ENCODE results near the gene ATXN7L3.

Gene ATXN7L3

DNA sequence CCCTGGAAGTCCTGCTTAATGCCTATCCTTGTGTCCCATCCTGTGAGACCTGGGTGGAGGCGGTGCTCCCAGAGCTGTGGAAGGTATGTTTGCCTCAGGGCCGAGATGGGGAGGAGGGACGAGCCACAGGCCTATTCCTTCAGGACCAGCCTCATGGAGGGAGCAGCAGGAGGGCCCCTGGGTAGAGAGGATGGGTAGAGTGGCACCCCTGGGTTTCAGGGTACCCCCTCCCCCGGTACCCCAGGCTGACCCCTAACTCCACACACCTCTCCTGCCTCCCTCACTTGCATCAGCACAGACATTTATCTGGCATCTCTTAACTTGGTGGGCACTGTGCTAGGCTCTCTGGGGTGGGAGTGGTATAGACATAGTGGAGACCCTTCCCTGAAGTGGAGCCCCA lies 22.0 kb downstream of the ATXN7L3 start:
- H3K27me3 ChIP-seq (replicated peaks; ENCODE audit: control insufficient read depth, insufficient read depth, low read length) = no peaks in the 10 kb centered on the region
- peaks cover 12% of the 10 kb centered on the region for H3K36me3 ChIP-seq (ENCODE audit: control insufficient read depth, insufficient read depth, low read length)
- TF ChIP-seq CTCF (IDR thresholded peaks at IDR 0.05; ENCODE audit: insufficient read depth, low read length, poor library complexity, severe bottlenecking) = no peak
- DNase-seq (ENCODE audit: extremely low read depth, insufficient read length) = no peak
- H3K4me3 ChIP-seq (replicated peaks; ENCODE audit: low read depth, low read length) = no peak overlapping the region

- no peak for TF ChIP-seq CTCF (IDR thresholded peaks at IDR 0.05; ENCODE audit: insufficient read depth, low read length, poor library complexity, severe bottlenecking)
- Histone ChIP-seq H3K27me3 (replicated peaks; ENCODE audit: control insufficient read depth, insufficient read depth, low read length) (no peaks in the 10 kb centered on the region), H3K36me3 (ENCODE audit: control insufficient read depth, insufficient read depth, low read length) (peaks cover 9% of the 10 kb centered on the region), H3K4me3 (replicated peaks; ENCODE audit: low read depth, low read length) (no peak overlapping the region)
- DNase-seq (ENCODE audit: extremely low read depth, insufficient read length) = no peak
Observed at GRCh38 chr17:44176671-44177501, 22.8 kb downstream of the ATXN7L3 start.

DNA sequence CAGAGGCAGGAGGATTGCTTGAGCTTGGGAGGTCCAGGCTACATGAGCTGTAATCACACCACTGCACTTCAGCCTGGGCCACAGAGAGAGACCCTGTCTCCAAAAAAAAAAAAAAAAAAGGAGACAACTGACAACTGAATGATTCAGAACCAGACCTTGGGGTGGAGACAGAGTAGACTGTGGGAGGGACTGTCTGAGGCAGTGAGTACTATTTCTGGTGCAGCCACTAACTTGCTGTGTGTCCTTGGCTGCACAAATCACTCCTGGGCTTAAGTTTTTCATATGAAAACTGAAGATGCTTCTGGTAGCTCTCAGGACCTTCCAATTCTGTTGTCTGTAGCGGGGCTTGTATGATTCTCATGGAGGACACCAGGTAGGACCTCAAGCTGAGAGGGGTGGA lies 23.4 kb downstream of the ATXN7L3 start:
- Histone ChIP-seq H3K4me3 (replicated peaks; ENCODE audit: low read depth, low read length) (no peak overlapping the region), H3K27me3 (replicated peaks; ENCODE audit: control insufficient read depth, insufficient read depth, low read length) (no peaks in the 10 kb centered on the region), H3K36me3 (ENCODE audit: control insufficient read depth, insufficient read depth, low read length) (peaks cover 9% of the 10 kb centered on the region)
- DNase-seq (ENCODE audit: extremely low read depth, insufficient read length) = no peak
- no peak for TF ChIP-seq CTCF (IDR thresholded peaks at IDR 0.05; ENCODE audit: insufficient read depth, low read length, poor library complexity, severe bottlenecking)

GRCh38 chr17:44174427-44174826 lies 25.3 kb downstream of the ATXN7L3 start:
- no peak for TF ChIP-seq CTCF (IDR thresholded peaks at IDR 0.05; ENCODE audit: insufficient read depth, low read length, poor library complexity, severe bottlenecking)
- Histone ChIP-seq H3K27me3 (replicated peaks; ENCODE audit: control insufficient read depth, insufficient read depth, low read length) (no peaks in the 10 kb centered on the region), H3K36me3 (ENCODE audit: control insufficient read depth, insufficient read depth, low read length) (peaks cover 9% of the 10 kb centered on the region), H3K4me3 (replicated peaks; ENCODE audit: low read depth, low read length) (no peak overlapping the region)
- DNase-seq (ENCODE audit: extremely low read depth, insufficient read length) = no peak

GRCh38 chr17:44171931-44172455 lies 27.7 kb downstream of the ATXN7L3 start:
- Histone ChIP-seq H3K27me3 (replicated peaks; ENCODE audit: control insufficient read depth, insufficient read depth, low read length) (no peaks in the 10 kb centered on the region), H3K36me3 (ENCODE audit: control insufficient read depth, insufficient read depth, low read length) (peaks cover 3% of the 10 kb centered on the region), H3K4me3 (replicated peaks; ENCODE audit: low read depth, low read length) (no peak overlapping the region)
- no peak for TF ChIP-seq CTCF (IDR thresholded peaks at IDR 0.05; ENCODE audit: insufficient read depth, low read length, poor library complexity, severe bottlenecking)
- no peak for DNase-seq (ENCODE audit: extremely low read depth, insufficient read length)
